GM10248 (cell line): ENCODE data around the gene MAN2A1.

Experiments
- CTCF ChIA-PET: fragments of 300-600 bp; sonication (Branson Sonifier 250); formaldehyde crosslinking; extraction: SDS; loops from one replicate; lab custom pipeline; 2021; ENCODE audit warnings: antibody characterized with exemption; lab: Yijun Ruan, JAX
- POLR2A ChIA-PET: fragments of 350-650 bp; sonication (Branson Sonifier 250); formaldehyde crosslinking; extraction: SDS; loops from one replicate; lab custom pipeline; 2020; ENCODE audit warnings: antibody characterized with exemption; lab: Yijun Ruan, JAX
- DNase-seq: peaks from one replicate; pipeline ENCODE4 v3.0.0; 2012; ENCODE audit errors: extremely low spot score
- CTCF ChIP-seq: IDR thresholded peaks from 2 replicates; pipeline ENCODE4 v1.5.1; 2012; ENCODE audit warnings: mild to moderate bottlenecking, low read depth; ENCODE audit errors: extremely low read depth, missing control alignments, control extremely low read depth

Gene MAN2A1

DNA sequence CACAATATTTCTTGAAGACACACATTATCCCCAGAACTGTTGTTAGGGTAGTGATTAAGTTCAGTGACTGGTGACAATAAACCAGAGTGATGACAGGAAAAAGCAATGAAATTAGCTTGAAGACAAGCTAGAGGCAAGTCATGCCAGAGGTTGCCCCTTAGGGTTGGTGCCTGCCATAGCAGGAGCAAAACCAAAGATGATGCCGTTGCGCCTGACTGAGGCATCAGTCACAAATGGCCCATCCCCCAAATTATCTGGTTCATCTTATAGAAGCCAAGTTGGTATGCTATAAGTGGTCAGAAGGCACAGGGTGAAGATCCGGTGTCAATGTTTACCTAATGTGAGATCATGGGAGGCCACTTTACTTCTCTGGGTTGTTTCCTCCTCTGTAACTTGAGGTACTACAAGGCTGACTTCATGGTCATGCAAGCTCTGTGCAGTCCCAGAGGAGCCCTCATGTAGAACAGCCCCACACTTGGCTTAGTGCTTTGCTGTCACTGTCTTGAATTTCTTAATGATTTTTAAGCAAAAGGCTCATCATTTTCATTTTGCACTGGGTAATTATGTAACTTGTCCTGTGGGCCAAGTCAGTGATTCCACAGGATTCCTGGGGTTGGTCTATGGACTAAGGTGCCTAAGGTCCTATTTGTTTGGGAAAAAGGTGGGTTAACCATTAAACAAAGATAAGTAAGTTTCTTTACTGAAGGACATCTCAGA lies 211.3 kb downstream of the MAN2A1 start:
- no peak for DNase-seq
- POLR2A ChIA-PET, result no interaction called here
- TF ChIP-seq CTCF, result no peak
- CTCF ChIA-PET, result interaction anchor here (1.2 kb wide), 1 partner anchor 11 kb away, joined by 3 read pairs; no protein-coding TSS in a partner anchor

DNA sequence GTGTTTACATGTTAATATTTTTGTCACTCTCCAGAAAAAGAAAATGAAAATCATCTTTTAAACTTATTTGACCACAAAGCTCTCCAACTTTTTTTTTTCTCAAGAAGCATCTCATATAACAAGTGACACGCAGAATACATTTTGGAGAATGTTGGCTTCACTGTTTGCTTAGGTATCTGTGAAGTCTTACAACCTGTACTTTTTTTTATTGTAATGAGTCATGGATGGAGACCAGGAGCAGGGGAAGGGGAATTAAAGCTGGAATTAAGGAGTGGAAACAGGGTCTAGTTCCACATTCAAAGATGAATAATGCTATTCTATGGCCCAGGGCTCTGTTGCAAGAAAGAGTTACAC lies 211.9 kb downstream of the MAN2A1 start:
- POLR2A ChIA-PET, result no interaction called here
- no peak for DNase-seq
- TF ChIP-seq CTCF, result no peak
- CTCF ChIA-PET, result interaction anchor here (1.2 kb wide), 1 partner anchor 10 kb away, joined by 3 read pairs; no protein-coding TSS in a partner anchor

GRCh38 chr5:109903061-109903460 lies 213.3 kb downstream of the MAN2A1 start:
- no peak for DNase-seq
- POLR2A ChIA-PET, result no interaction called here
- no peak for TF ChIP-seq CTCF
- CTCF ChIA-PET, result no interaction called here

DNA sequence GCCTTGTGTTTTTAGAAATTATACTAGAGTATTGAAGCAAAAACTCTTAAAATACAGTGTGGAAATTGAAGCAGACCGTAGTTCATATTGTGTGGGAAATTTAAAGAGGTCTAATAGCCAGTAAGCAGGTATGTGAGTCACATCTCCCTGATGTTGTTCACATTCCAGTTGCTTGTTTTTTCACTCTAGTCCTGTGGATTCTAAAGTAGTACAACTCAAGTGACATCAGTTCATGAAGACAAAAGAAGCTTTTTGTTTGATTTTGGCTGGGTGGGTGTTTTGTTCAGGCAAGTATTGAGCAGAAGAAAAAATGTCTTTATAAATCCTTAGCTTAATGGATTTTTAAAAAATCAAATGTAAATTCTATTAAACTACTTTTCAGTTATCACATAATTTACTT lies 216.2 kb downstream of the MAN2A1 start:
- ChIA-PET POLR2A (no interaction called here), CTCF (interaction anchor here (1.2 kb wide), 1 partner anchor 33 kb away, joined by 3 read pairs; no protein-coding TSS in a partner anchor)

GRCh38 chr5:109907189-109907588 lies 217.5 kb downstream of the MAN2A1 start:
- ChIA-PET CTCF (no interaction called here), POLR2A (no interaction called here)
- TF ChIP-seq CTCF, result no peak
- DNase-seq, result no peak

More for the DNA sequence above, 216.2 kb downstream of the MAN2A1 start:
- TF ChIP-seq CTCF, result no peak
- DNase-seq, result no peak

DNA sequence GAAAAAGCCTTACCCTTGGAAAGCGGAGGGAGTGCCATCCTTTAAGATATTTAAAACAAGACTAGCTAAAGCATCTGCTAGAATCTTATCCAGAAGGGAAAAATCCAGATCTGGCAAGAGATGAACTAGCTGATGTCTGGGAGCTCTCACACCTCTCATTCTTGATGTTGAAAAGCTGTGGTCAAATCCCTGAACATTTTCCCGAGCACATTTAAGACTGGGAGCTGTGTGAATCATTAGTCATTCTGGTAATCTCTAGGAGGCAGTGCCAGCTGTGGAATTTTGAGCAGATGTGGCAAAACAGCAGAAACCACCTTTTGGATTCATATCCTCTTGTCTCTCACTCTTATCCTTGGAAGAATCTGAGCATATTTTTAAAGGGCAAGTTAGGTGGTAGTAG lies 218.0 kb downstream of the MAN2A1 start:
- no peak for DNase-seq
- POLR2A ChIA-PET, result no interaction called here
- CTCF ChIA-PET, result no interaction called here
- no peak for TF ChIP-seq CTCF
